ENCODE data around the gene GOLGA8H. TPM values are rescaled to one million over a fixed set of nuclear protein-coding genes. Genes with fewer than 3 reads are reported as not detected.
"Not testable (repeated sequence)": the region's sequence is repeated elsewhere in the genome, so short reads cannot be mapped to it uniquely, and the experiment has no call there.

GOLGA8H gene, protein sequence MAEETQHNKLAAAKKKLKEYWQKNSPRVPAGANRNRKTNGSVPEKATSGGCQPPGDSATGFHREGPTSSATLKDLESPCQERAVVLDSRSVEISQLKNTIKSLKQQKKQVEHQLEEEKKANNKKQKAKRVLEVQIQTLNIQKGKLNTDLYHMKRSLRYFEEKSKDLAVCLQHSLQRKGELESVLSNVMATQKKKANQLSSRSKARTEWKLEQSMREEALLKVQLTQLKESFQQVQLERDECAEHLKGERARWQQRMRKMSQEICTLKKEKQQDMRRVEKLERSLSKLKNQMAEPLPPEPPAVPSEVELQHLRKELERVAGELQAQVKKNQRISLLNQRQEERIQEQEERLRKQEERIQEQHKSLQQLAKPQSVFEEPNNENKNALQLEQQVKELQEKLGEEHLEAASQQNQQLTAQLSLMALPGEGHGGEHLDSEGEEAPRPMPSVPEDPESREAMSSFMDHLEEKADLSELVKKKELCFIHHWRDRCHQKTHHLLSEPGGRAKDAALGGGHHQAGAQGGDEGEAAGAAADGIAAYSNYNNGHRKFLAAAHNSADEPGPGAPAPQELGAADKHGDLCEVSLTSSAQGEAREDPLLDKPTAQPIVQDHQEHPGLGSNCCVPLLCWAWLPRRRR
- polyA plus RNA-seq (2012; ENCODE audit: low read depth, missing spikeins), result not detected

- not testable (repeated sequence) for FAIRE-seq; DNase-seq (ENCODE audit: insufficient read length, low spot score)
Measured at GRCh38 chr15:30603796-30604195, at the start of gene GOLGA8H. Gene GOLGA8H (plus strand): TSS chr15:30604028. CDS start chr15:30604126, 98 bp downstream.

DNA sequence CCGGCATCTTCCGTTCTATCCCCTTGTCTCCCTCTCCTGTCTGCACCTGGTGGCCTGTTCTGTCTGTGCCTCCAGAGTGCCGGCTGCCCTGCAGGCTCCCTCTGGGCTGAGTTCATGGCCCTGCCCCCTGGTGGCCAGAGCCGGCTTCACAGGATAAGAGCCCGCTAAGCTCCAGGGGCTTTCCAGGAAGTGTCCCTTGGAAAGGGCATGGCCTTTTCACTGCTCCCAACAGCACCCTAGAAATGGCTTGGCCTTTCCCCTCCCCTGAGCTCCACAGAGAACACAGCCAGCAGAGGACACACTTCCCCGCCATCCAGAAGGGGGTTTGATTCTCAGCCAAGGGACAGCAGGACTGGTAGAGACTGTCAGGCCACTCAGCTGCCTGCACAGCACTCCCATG, 36.9 kb upstream of the GOLGA8H start:
- not testable (repeated sequence) for DNase-seq (ENCODE audit: insufficient read length, low spot score); FAIRE-seq

GRCh38 chr15:30573012-30573491, 30.8 kb upstream of the GOLGA8H start:
- not testable (repeated sequence) for DNase-seq (ENCODE audit: insufficient read length, low spot score); FAIRE-seq

DNA sequence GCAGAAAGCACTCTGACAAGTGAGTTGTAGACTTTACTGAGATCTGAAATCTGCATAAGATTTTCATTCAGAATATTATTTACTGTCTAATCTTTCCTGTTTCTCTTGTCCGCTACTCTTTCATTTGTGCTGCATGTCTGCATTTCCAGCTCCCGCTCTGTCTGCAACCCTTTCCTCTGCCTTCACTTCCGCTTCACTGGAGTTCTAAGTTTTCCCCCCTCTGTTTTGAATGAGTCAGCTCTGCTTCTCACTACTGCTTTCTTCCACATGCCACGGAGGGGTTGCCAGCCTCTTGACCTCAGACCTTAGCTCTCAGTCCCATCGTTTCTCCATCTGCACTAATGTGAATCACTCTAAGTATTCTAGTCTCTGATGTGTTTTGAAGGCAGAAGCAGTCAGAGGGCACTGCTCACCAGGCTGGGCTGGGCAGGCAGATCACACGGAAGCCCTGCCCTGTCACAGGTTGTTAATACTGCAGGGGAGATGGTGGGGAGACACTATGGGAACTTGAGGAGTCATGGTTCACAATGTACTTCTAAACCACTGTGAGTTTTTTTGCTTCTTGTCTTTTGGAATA, 24.3 kb upstream of the GOLGA8H start:
- FAIRE-seq; DNase-seq (ENCODE audit: insufficient read length, low spot score): not testable (repeated sequence)

DNA sequence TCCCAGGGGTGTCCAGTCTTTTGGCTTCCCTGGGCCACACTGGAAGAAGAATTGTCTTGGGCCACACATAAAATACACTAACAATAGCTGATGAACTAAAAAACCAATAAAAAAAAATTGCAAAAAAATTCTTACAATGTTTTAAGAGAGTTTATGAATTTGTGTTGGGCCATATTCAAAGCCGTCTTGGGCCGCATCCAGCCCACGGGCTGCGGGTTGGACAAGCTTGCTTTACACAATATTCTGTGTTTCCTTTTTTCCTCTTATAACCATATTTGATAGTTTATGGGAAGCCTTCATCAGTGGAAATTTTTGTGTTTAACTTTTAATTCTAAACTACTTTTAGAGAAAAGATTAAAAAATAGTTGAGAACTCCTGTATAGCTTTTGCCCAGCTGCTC, 23.1 kb upstream of the GOLGA8H start:
- not testable (repeated sequence) for FAIRE-seq; DNase-seq (ENCODE audit: insufficient read length, low spot score)

DNA sequence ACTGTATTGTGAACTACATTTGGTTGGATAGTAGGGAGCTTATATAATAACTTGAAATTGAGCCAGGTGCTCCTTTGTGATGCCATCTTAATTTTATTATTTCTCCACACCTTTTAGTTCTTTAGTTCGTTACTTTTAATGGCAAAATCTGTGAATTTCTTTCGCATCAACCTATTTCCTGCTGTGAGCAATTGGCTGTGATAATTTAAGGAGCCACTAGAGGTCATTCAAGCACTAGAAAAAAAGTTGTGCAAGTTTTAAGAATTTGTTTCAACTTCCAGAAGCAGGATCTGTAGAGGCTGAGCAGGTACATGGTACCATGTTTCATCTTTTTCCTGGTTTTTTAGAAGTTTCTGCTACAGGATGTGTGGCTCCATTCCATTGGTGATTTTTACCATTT, 4.9 kb upstream of the GOLGA8H start:
- FAIRE-seq; DNase-seq (ENCODE audit: insufficient read length, low spot score): not testable (repeated sequence)

DNA sequence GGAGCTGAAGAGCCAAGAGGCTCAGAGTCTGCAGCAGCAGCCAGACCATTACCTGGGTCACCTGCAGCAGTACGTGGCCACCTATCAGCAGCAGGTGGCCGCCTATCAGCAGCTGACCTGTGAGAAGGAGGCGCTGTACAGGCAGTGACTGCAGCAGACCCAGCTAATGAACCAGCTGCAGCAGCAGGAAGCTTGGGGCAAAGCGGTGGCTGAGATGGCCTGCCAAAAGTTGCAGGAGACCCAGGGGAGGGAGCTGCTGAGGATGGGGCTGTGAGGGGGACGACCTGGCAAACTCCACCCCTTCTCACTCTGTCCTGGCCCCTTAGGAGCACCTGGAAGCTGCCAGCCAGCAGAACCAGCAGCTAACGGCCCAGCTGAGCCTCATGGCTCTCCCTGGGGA, 8.4 kb downstream of the GOLGA8H start:
- DNase-seq (ENCODE audit: insufficient read length, low spot score); FAIRE-seq: not testable (repeated sequence)

- not testable (repeated sequence) for DNase-seq (ENCODE audit: insufficient read length, low spot score)
- FAIRE-seq, result peak; percentile 54
Measured at GRCh38 chr15:30621342-30621741, 17.5 kb downstream of the GOLGA8H start.

DNA sequence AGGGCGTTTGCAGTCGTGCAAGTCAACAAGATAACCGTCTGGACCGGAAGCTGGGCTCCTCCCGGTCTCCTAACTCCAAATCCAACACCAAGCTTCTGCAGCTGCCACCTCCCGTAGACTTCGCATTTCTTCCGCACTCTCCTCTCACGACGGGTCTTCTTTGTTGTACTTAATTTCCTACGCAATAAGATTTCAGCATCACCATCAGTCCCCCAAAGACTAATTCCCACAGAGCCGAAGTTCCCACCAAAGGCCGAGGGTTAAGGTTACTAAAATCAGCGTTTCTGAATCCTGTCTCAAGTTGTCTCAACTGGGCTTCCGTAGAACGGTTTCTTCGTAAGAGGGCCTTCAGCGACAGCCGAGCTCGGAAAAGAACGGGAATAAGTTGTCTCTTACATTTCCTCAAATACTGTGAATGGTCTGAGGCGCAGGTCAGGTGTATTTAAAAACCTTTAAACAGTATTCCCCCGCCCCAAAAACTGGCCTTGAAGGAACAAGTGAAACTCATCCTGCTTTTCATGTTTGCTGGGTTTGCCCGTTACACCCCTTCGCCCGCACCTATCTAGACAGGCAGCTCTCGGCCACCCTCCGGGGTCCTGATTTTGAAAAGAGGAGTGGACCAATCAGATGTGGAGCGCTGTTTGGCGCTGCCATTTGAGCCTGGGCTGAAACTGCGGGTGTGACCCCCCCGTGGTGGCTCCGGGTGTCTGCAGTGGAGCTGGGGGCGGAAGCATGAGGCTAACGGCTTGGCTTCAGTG, 21.8 kb downstream of the GOLGA8H start, which contains the start of gene ARHGAP11B:
TSS of gene ARHGAP11B (plus strand) at position 693 of the 758 bp plus-strand sequence.
- peak; percentile 96 for FAIRE-seq
- peak; percentile 44 for DNase-seq (ENCODE audit: insufficient read length, low spot score)

DNA sequence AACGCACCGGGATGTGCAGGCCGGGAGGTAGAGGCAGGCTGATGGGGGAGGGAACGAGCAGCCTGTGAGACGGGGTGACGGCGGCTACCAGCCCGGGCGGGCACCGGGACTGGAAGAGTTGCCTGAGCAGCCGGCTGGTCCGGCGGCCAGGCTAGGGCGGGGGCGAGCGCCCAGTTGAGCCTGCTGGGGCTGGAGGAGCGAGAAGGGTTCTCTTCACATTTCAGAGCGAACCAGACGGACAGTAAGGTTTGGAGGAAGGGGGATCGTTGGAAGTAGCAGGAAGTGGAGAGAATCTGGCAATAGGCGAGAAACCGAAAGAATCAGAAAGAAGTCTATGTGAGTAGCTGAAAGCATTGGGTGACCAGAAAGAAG, 22.4 kb downstream of the GOLGA8H start:
- not testable (repeated sequence) for DNase-seq (ENCODE audit: insufficient read length, low spot score); FAIRE-seq

GRCh38 chr15:30626632-30627031, 22.8 kb downstream of the GOLGA8H start:
- not testable (repeated sequence) for DNase-seq (ENCODE audit: insufficient read length, low spot score)
- FAIRE-seq, result peak; percentile 47

DNA sequence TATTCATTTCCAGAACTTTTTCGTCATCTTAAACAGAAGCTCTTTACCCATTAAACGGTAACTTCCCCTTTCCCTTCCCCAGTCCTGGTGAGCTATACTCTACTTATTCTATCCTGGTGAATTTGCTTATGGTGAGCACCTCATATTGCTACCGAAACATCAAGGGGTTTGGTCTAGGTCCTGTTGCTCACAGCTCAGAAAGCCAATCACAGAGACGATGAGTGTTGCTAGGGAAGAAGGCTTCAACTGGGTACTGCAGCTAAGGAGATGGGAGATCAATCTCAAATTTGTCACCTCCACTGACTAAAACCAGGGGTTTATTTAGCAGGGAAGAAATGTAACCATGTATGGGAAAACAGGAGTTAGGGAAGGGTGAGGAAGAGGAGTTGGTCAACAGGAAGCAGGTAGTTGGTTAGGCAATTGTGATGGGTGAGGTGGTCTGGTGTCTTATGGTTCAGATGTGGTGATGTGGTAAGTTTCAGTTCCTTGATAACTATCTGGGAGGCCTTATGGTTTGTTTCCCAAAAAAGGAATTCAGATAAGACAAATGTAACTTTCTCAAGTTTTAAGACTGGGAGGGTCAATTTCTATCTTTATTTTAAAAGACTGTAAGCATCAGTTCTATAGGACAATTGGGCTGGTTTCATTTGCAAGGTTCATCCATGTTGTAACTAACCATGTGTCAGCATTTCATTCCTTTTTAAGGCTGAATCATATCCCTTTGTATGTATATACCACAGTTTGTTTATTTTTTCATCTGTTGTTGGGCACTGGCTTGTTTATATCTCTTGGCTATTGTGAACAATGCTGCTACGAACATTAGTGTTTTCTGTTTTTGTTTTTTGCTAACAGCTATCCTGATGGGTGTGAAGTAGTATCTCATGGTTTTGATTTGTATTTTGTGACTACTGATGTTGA, 46.4 kb downstream of the GOLGA8H start:
- no peak for TF ChIP-seq TAF1 (IDR thresholded peaks at IDR 0.05; ENCODE audit: low read depth, low read length)
- TF ChIP-seq SPI1 (IDR thresholded peaks at IDR 0.05; ENCODE audit: low read depth, low read length), result peak; percentile 87
- 0 out of 2 replicates have a peak, but pooled peaks have one; percentile 41 for TF ChIP-seq POLR2AphosphoS5 (IDR thresholded peaks at IDR 0.05; ENCODE audit: low read depth, low read length)
- DNase-seq (ENCODE audit: insufficient read length, low spot score) (peak; percentile 24), FAIRE-seq (peak; percentile 69)

DNA sequence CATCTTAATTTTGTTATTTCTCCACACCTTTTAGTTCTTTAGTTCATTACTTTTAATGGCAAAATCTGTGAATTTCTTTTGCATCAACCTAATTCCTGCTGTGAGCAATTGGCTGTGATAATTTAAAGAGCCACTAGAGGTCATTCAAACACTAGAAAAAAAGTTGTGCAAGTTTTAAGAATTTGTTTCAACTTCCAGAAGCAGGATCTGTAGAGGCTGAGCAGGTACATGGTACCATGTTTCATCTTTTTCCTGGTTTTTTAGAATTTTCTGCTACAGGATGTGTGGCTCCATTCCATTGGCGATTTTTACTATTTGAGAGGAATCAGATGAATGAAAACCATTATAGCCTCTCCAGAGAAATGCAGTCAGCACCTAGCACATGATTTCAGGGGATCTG, 57.3 kb downstream of the GOLGA8H start:
- not testable (repeated sequence) for DNase-seq (ENCODE audit: insufficient read length, low spot score); FAIRE-seq

All from GM12891 (cell line).